HG03045 (cell line): ENCODE results near the gene CYB561.

Experiments
- ATAC-seq: cut with Tn5 transposase; IDR thresholded peaks from one replicate; pipeline ENCODE4 v1.9.1; 2021; ENCODE audit warnings: mild to moderate bottlenecking, moderate library complexity; ENCODE audit not compliant: unreplicated experiment

Gene CYB561

GRCh38 chr17:63418540-63418939 is 27.6 kb downstream of the CYB561 start:
- ATAC-seq = no peak

- ATAC-seq = no peak
Measured at GRCh38 chr17:63414222-63414621, 31.9 kb downstream of the CYB561 start.

GRCh38 chr17:63413128-63413527 is 33.0 kb downstream of the CYB561 start:
- no peak for ATAC-seq

GRCh38 chr17:63412234-63412633 is 33.9 kb downstream of the CYB561 start:
- ATAC-seq = no peak

- no peak for ATAC-seq
Measured at GRCh38 chr17:63407741-63408330, 38.3 kb downstream of the CYB561 start.

GRCh38 chr17:63406689-63407330 is 39.3 kb downstream of the CYB561 start:
- ATAC-seq = peak; percentile 68

GRCh38 chr17:63405741-63406261 is 40.3 kb downstream of the CYB561 start:
- ATAC-seq = no peak

GRCh38 chr17:63405020-63405419 is 41.1 kb downstream of the CYB561 start:
- ATAC-seq = no peak

GRCh38 chr17:63402431-63403212 is 43.5 kb downstream of the CYB561 start:
- no peak for ATAC-seq

- ATAC-seq = no peak
Measured at GRCh38 chr17:63399856-63400255, 46.2 kb downstream of the CYB561 start.

- no peak for ATAC-seq
Measured at GRCh38 chr17:63399316-63399715, 46.8 kb downstream of the CYB561 start.

GRCh38 chr17:63398680-63399079 is 47.4 kb downstream of the CYB561 start:
- no peak for ATAC-seq

- ATAC-seq = no peak
Measured at GRCh38 chr17:63395075-63395805, 50.9 kb downstream of the CYB561 start.

GRCh38 chr17:63390090-63390489 is 56.0 kb downstream of the CYB561 start:
- no peak for ATAC-seq

GRCh38 chr17:63387656-63388340 is 58.3 kb downstream of the CYB561 start:
- no peak for ATAC-seq

GRCh38 chr17:63382826-63383225 is 63.3 kb downstream of the CYB561 start:
- ATAC-seq = no peak
